Effector CD4-positive, alpha-beta T cell (primary cell): ENCODE results near the gene TMC1.
"Not testable (repeated sequence)": the region's sequence is repeated elsewhere in the genome, so short reads cannot be mapped to it uniquely, and the experiment has no call there.

ENCODE experiments used
- DNase-seq: peaks from one replicate; pipeline ENCODE4 v3.0.0-alpha.2; 2020

Gene TMC1

DNA sequence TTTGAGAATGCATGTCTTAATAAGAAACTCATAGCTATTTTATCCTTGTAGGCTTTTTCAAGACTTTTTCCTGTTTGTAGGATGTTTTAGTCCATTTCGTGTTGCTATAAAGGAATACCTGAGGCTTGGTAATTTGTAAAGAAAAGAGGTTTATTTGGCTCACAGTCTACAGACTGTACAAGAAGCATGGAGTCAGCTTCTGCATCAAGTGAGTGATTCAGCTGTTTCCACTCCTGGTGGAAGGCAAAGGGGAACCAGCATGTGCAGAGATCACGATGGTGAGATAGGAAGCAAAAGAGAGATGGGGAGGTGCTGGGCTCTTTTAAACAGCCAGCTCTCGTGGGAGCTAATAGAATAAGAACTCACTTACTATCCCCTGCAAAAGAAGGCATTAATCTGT, 254.2 kb downstream of the TMC1 start:
- DNase-seq, result no peak

GRCh38 chr9:72779614-72780013, 258.2 kb downstream of the TMC1 start:
- no peak for DNase-seq

DNA sequence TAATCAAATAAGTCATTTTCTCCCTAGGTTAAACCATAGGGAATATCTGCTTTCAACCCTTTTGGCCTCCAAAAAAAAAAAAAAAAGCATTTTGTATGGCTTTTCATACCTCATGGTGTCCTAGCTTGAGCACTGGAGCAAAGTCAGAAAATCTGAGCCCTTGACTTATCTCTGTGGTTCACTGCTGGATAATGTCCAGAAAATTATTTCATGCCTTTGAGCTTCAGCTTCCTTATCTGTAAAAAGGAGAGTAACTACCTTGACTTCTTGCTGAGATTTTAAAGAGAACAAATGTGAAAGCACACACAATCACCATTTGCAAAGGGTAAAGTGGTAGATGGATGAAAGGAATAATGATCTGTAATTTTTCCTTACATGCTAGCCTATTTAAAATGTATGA, 265.5 kb downstream of the TMC1 start:
- no peak for DNase-seq

- DNase-seq, result no peak
Measured at GRCh38 chr9:72788966-72789735, 267.7 kb downstream of the TMC1 start.

DNA sequence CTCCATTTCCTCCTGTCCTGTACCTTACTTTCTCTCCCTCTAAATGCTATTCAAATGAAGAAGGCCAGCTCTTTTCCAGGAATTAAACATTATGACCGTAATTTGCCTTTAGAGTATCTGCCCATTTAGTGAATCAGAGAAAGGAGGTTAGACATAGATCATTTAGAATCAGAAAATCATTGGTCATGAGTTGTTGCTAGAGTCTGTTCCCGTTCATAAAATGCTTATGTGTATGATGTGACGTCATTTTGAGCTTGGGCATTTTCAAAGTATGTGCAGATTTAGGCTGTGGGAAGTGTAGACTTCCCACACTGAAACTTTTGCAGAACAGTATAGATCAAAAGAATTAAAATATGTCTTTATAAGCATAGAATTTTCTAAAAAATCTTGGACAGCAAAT, 268.5 kb downstream of the TMC1 start:
- no peak for DNase-seq

DNA sequence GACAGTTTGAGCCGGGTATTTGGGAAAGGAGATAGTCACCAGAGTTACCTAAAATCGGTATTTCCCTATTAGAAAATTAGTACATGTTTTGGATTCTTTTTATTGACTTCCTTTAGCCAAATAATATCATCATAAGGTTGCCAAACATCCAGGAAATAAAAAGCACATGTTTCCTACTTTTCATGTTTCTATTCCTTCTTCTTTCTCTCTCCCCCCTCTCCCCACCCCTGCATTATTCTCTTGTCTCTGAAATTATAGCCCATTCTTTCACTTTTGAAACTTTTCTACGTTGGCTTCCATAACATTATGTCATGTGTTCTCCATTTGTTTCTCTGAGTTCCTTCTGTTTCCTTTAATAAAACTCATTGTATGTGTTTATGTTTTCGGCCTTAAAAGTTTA, 269.6 kb downstream of the TMC1 start:
- DNase-seq, result no peak

- DNase-seq, result no peak
Measured at GRCh38 chr9:72791436-72791835, 270.0 kb downstream of the TMC1 start.

DNA sequence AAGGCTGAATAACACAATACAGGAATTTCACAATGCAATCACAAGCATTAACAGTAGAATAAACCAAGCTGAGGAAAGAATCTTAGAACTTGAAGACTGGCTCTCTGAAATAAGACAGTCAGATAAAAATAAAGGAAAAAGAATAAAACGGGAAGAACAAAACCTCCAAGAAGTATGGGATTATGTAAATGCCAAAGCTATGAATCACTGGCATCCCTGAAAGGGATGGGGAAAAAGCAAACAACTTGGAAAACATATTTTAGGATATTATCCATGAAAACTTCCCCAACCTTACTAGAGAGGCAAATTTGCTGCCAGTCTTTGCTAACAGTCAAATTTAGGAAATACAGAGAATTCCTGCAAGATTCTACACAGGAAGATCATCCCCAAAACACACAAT, 273.5 kb downstream of the TMC1 start:
- DNase-seq, result no peak

DNA sequence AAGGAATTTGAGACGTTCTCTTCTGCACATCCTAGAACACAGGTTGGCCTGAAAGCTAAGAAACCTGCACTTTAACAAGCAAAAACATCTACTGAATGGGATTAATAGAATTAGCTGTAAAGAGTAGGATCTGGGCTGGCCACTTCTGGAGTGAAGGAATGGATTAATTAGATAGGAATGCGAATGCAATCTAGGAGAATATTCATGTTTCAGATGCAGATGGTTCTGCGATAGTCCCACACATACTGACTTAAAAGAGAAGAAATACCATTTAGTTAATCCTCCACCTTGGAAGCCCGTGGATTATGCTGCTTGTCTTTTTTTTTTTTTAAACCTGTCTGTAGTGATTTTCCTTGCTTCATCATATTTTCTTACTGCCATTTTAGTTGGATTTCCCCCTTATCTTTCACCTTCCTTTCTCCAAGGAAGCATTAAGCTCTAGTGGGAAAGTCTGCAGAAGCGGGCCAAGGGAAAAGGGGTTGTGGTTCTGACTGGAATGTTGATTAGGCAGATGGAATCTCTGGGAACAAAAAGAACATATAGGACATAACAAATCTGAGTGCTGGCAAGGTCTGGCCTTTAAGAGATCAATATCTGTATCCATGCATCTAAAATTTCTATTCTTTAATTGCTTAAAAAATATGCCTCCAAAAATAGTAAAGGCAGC, 279.1 kb downstream of the TMC1 start:
- no peak for DNase-seq

DNA sequence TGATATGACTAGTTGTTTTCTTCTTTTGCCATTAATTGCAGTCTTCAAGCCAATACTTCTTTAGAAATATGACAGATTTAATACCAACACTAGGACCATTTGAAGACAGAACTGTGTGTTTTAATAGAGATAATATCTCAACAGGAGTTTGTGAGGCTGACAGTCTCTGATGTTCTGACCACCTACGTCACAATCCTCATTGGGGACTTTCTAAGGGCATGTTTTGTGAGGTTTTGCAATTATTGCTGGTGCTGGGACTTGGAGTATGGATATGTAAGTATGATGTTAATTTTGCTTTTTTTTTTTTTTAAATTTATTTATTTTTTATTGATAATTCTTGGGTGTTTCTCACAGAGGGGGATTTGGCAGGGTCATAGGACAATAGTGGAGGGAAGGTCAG, 283.8 kb downstream of the TMC1 start:
- no peak for DNase-seq

GRCh38 chr9:72806313-72806809, 285.0 kb downstream of the TMC1 start:
- not testable (repeated sequence) for DNase-seq

DNA sequence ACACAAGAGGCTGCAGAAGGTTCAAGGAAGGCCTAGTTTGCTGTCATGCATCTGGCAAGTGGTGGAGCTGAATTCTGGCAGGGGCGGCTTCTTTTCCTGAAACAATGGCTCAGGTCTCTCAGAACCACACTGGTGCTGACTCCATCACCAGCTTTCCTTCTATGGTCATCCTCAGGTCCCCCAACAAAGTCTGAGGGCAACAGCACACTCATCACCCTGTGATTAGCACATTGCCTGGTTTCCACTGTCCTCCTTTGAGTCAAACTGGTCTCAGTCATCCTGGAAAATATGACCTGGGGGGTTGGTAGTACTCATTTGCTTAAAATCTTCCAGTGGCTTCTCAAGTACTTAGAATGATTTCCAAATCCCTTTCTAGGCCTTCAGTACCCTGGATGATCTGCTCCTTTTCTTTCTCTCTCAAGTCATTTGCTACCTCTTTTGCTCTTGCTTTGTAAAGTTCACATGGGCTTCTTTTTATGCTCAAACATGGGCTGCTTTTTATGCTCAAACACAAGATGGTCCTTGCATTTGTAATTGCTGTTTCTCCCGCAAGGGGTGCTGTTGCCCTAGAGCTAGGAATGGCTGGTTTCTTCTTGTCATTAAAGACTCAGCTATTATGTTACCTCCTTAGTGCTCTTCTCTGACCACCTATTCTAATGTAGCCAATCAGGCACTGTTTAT, 286.5 kb downstream of the TMC1 start:
- no peak for DNase-seq

- DNase-seq, result no peak
Measured at GRCh38 chr9:72808446-72808768, 287.0 kb downstream of the TMC1 start.

DNA sequence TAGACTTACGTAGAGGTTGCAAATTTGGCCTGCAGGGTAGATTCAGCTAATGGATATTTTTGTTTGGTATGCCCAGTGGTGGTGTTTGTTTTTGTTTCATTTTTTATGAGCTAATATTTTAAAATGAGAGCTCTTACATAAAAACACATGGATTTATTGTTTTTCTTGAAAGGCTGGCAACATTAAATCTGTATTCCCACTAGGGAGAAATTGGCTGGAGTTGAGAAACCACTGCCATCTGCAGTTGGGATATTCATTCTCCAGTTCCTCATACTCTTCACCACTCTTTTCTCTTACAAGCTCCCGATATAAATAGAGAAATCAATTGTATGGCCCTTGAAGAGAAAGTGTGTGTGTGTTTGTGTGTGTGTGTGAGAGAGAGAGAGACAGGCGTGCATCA, 288.2 kb downstream of the TMC1 start:
- no peak for DNase-seq

DNA sequence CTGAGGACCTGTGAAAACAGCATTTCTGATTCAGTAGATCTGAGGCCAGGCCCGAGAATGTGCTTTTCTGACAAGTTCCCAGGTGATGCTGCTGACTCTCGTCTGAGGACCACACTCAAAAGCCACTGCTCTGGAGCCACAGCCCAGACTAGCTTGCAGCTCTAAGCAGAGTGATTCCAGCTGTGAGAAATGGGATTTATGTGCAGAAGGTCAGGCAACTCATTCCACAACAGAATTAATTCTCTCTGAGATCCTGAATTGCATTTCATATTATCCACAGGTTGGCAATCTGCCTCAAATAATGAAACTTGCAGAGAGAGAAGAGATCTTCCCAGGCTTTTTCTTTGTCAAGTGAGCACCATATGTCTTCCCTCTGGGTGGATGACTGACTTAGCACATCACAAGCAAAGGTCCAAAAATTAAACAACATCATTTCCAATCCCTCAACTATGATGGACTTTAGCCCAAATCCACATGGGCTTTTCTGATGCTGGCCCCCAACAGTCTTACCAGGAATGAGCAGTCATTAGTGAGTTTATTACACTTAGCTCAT, 291.2 kb downstream of the TMC1 start:
- no peak for DNase-seq

DNA sequence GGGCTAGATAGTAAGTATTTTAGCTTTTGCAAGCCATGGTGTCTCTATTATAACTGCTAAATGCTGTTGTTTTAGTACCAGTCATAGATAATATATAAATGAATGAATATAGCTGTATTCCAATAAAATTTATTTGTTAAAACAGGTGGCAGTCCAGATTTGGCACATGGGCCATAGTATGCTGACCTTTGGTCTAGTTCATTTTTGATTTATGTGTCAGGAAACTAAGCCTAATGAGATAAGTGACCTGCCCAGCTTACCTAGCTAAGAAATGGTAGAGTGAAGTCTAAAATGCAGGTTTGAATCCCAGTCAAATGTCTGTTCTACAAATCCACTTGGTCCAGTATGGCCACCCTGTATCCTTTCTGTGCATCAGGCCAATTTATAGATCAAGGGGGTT, 292.1 kb downstream of the TMC1 start:
- no peak for DNase-seq

- no peak for DNase-seq
Measured at GRCh38 chr9:72814083-72814597, 292.7 kb downstream of the TMC1 start.

GRCh38 chr9:72816666-72817065, 295.3 kb downstream of the TMC1 start:
- no peak for DNase-seq

GRCh38 chr9:72817413-72817812, 296.0 kb downstream of the TMC1 start:
- DNase-seq, result no peak

DNA sequence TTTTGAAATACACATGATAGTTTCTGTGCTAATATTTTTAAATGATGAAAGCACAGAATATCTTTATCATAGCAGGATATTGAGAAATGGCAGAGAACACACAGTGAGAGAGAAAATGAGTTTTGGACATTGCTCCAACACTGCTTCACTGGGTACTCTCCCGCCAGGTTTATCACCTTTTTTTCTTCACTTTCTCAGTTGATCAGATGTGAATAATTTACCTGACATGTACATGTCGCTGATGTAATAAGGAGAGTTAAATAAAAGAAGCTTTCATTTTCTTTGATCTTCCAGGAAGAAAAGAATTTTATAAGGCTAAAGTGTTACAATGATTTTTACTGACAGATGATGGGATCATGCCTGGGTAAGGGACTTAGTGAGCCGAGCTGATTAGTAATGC, 297.0 kb downstream of the TMC1 start:
- DNase-seq, result no peak

- no peak for DNase-seq
Measured at GRCh38 chr9:72823971-72824370, 302.6 kb downstream of the TMC1 start.

DNA sequence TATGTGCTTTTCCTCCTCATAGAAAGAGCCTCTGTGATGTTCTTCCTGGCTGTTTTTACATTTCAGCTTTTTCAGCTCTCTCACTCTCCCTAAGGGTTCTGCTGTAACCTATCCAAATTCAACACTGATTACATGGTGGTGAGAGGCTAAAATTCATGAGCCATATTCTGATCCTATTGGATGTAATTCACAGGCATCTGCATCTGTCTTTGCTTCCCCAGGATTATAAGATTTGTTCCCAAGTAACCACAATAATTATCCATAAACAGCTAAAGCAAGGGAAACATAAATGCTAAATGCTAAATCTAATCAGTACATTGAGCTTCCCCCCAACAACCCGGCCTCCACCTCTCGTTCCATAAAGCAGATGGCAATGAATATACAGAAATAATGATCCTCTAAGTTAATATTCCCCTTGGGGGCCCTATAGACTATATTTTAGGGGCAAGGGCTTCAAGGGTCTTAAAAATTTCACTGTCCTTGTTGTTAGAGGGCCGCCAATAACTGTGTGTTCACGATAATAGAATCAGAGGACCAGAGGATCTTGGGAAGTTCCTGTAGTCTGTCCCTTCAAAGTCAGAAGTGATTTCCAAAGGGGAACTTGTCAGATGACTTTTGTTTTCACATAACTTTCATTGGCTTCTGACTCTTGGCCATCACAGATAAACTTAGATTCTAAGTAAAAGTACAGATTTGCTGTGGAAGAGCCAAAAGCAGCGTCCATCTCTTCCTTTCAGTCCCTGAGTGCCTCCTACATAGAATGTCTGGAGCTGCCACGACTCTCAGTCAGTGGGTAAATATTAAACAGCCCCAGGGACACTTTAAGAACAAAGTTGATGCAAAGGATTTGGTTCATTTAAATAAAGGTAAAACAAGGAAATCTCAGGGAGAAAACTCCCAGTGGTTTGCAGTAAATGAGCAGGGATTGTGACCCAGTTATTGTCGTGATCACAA, 305.9 kb downstream of the TMC1 start:
- no peak for DNase-seq
